Epithelial cell of esophagus (primary cell): ENCODE results near the gene MAPK8IP2.

Experiments
- DNase-seq: peaks from one replicate; pipeline ENCODE4 v3.0.0; 2010; ENCODE audit warnings: low read depth
- H3K4me3 ChIP-seq: 2 replicates; pipeline ENCODE4 v1.5.1; 2011; ENCODE audit warnings: mild to moderate bottlenecking, low read length, control low read depth
- CTCF ChIP-seq: IDR thresholded peaks from 2 replicates; pipeline ENCODE4 v1.5.1; 2011; ENCODE audit warnings: low read depth, mild to moderate bottlenecking, low read length, control low read depth, inconsistent platforms; ENCODE audit not compliant: insufficient read depth; ENCODE audit errors: missing control alignments

MAPK8IP2 gene

GRCh38 chr22:50660306-50660705 lies 59.7 kb downstream of the MAPK8IP2 start:
- no peak overlapping the region for H3K4me3 ChIP-seq
- TF ChIP-seq CTCF, result no peak
- no peak for DNase-seq
